ENCODE data around the gene ZNF830. TPM values are rescaled to one million over a fixed set of nuclear protein-coding genes. Genes with fewer than 3 reads are reported as not detected.

The ZNF830 gene
- total and polyA plus RNA-seq, 12 donors: 6.3 to 11.2 (median 8.7) TPM

DNA sequence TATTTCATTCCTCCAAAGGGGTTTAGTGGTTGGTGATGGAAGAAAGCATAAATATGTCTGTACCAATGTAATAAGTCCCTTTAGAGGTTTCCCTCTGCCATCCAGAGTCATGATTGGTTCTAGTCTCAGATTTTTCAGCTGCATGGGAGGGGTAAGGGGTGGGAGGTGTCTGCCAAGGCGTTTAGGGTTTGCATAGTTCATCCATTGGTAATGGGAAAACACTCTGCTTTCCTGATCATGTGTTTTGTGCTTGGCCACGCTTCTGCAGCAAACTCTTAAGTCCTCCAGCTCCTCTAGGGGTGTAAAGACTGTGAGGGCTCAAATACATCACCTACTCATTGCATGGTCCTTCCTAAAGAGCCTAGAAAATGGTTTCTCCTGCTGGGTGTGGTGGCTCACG lies 48.8 kb downstream of the ZNF830 start:
- ATAC-seq: no peak
- no peaks in the 10 kb centered on the region for H3K9me3 ChIP-seq
- H3K36me3 ChIP-seq: peaks cover 0 to 96% (median 13%) of the 10 kb centered on the region in 9 donors
- no peak overlapping the region for H3K27ac ChIP-seq
- H3K4me1 ChIP-seq: no peaks in the 10 kb centered on the region
- intact Hi-C loops (cut with DNase I): no loop called here
- no peak for DNase-seq
- no peak overlapping the region for H3K4me3 ChIP-seq
- WGBS, 2 donors: 81 to 84% methylated on average over 3 of the region's 3 CpGs
- TF ChIP-seq, protein P1, sequence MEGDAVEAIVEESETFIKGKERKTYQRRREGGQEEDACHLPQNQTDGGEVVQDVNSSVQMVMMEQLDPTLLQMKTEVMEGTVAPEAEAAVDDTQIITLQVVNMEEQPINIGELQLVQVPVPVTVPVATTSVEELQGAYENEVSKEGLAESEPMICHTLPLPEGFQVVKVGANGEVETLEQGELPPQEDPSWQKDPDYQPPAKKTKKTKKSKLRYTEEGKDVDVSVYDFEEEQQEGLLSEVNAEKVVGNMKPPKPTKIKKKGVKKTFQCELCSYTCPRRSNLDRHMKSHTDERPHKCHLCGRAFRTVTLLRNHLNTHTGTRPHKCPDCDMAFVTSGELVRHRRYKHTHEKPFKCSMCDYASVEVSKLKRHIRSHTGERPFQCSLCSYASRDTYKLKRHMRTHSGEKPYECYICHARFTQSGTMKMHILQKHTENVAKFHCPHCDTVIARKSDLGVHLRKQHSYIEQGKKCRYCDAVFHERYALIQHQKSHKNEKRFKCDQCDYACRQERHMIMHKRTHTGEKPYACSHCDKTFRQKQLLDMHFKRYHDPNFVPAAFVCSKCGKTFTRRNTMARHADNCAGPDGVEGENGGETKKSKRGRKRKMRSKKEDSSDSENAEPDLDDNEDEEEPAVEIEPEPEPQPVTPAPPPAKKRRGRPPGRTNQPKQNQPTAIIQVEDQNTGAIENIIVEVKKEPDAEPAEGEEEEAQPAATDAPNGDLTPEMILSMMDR (IDR thresholded peaks at IDR 0.05): no peak
- no peaks in the 10 kb centered on the region for H3K27me3 ChIP-seq

DNA sequence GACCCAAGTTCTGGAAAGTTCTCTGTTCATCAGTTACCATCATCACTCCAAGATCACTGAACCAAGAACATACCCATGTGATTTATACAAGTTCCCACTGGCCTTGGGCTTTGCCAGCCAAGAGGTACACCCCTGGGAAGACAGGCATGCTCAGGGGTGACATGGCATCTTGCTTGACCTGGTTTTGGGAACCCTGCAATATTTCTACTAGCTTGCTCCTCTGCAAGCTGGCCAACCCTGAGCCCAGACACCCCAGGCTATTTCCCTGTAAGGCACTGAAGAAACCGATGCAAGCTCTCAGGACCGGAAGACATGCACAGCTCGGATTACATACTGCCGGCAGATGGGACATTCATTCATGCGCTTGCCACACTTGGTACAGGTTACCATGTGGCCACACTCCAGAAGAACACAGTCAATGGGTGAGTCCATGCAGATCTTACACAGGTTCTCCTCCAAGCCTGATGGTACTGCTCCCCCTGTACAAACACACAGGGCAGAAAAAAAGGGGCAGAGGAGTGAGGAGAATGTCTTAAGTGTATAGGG lies 50.4 kb downstream of the ZNF830 start:
- no peak for ATAC-seq

More for the DNA sequence above, 50.4 kb downstream of the ZNF830 start:
- Histone ChIP-seq H3K9me3 (no peaks in the 10 kb centered on the region), H3K27ac (no peak overlapping the region), H3K4me3 (no peak overlapping the region), H3K4me1 (peaks cover 0 to 8% (median 0%) of the 10 kb centered on the region in 9 donors), H3K27me3 (no peaks in the 10 kb centered on the region), H3K36me3 (peaks cover 0 to 98% (median 20%) of the 10 kb centered on the region in 9 donors)
- TF ChIP-seq, protein P1 (IDR thresholded peaks at IDR 0.05): no peak
- WGBS, 2 donors: 79 to 82% methylated on average over 5 of the region's 5 CpGs
- DNase-seq: no peak
- intact Hi-C loops (cut with DNase I): no loop called here

Other genes with a start within 250 kb of the ZNF830 start
- 1 to 10 TPM; 1.4 to 2.8 (median 1.9) TPM for gene CCT6B, start 80 bp upstream of the ZNF830 start, total RNA-seq
- 1 to 10 TPM in 1 of 2 donors, under 1 TPM in 1; 0.67 to 1.4 TPM for gene CCT6B, start 80 bp upstream of the ZNF830 start, polyA plus RNA-seq
- 10 to 100 TPM; 16.8 to 27.7 (median 20.7) TPM for gene LIG3, start 19.0 kb downstream of the ZNF830 start, total RNA-seq
- 1 to 10 TPM; 5.2 to 9.4 TPM for gene LIG3, start 19.0 kb downstream of the ZNF830 start, polyA plus RNA-seq
- gene RFFL, start 102.2 kb downstream of the ZNF830 start, total RNA-seq: 10 to 100 TPM in 9 of 10 donors, 1 to 10 TPM in 1; 9.2 to 19.3 (median 13.9) TPM
- gene RFFL, start 102.2 kb downstream of the ZNF830 start, polyA plus RNA-seq: 1 to 10 TPM; 2.3 to 4.6 TPM
- gene RAD51D, start 158.3 kb downstream of the ZNF830 start, total RNA-seq: 1 to 10 TPM; 3.2 to 9.6 (median 5.6) TPM
- gene RAD51D, start 158.3 kb downstream of the ZNF830 start, polyA plus RNA-seq: 1 to 10 TPM; 3.0 to 4.3 TPM
- gene FNDC8, start 160.1 kb downstream of the ZNF830 start, total RNA-seq: not detected
- not detected for gene FNDC8, start 160.1 kb downstream of the ZNF830 start, polyA plus RNA-seq
- 1 to 10 TPM; 2.7 to 5.1 (median 4.2) TPM for gene NLE1, start 180.8 kb downstream of the ZNF830 start, total RNA-seq
- gene NLE1, start 180.8 kb downstream of the ZNF830 start, polyA plus RNA-seq: 1 to 10 TPM; 1.8 to 7.5 TPM
- gene UNC45B, start 186.3 kb downstream of the ZNF830 start, total RNA-seq: 100 to 1,000 TPM; 174 to 303 (median 251) TPM
- 10 to 100 TPM; 27.8 to 35.0 TPM for gene UNC45B, start 186.3 kb downstream of the ZNF830 start, polyA plus RNA-seq
- gene SLC35G3, start 232.9 kb downstream of the ZNF830 start, total RNA-seq: not detected
- not detected for gene SLC35G3, start 232.9 kb downstream of the ZNF830 start, polyA plus RNA-seq